Measurements from ENCODE around the gene EIF2D. TPM values are rescaled to one million over a fixed set of nuclear protein-coding genes. Genes with fewer than 3 reads are reported as not detected.

EIF2D gene
- total RNA-seq, 4 donors from 2014 or later, result 40.3 to 50.0 (median 47.9) TPM

DNA sequence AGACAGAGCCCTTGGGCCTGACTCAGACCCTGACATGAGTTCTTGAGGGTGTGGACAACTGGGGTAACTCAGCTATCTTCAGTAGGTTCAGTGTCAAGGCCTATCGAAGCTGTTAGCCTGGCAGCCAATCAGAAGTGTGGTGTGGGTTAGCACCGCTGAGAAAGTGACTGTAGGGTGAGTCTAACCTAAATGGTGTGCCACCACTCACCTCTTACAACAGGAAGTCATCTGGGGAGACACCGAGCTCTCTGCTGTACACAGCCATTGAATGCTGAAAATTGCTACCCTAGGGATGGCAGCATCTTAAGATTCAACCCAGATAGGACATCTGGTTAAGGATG lies 60.3 kb downstream of the EIF2D start:
- Histone ChIP-seq H3K4me1 (peaks cover 19 to 37% (median 30%) of the 10 kb centered on the region in 4 donors), H3K27ac (replicated peaks in 1 of 4) (no peak overlapping the region), H3K36me3 (no peaks in the 10 kb centered on the region), H3K9me3 (no peaks in the 10 kb centered on the region), H3K27me3 (no peaks in the 10 kb centered on the region), H3K4me3 (no peak overlapping the region)
- no peak for DNase-seq (ENCODE audit: extremely low spot score)
- TF ChIP-seq EP300 (IDR thresholded peaks at IDR 0.05) (no peak), POLR2A (IDR thresholded peaks at IDR 0.05; ENCODE audit: low read depth) (no peak), POLR2AphosphoS5 (IDR thresholded peaks at IDR 0.05) (no peak)
- TF ChIP-seq, protein P1, sequence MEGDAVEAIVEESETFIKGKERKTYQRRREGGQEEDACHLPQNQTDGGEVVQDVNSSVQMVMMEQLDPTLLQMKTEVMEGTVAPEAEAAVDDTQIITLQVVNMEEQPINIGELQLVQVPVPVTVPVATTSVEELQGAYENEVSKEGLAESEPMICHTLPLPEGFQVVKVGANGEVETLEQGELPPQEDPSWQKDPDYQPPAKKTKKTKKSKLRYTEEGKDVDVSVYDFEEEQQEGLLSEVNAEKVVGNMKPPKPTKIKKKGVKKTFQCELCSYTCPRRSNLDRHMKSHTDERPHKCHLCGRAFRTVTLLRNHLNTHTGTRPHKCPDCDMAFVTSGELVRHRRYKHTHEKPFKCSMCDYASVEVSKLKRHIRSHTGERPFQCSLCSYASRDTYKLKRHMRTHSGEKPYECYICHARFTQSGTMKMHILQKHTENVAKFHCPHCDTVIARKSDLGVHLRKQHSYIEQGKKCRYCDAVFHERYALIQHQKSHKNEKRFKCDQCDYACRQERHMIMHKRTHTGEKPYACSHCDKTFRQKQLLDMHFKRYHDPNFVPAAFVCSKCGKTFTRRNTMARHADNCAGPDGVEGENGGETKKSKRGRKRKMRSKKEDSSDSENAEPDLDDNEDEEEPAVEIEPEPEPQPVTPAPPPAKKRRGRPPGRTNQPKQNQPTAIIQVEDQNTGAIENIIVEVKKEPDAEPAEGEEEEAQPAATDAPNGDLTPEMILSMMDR (IDR thresholded peaks at IDR 0.05), result no peak
- WGBS, result 89% methylated on average over 3 of the region's 3 CpGs
- intact Hi-C loops (cut with DNase I), result no loop called here

DNA sequence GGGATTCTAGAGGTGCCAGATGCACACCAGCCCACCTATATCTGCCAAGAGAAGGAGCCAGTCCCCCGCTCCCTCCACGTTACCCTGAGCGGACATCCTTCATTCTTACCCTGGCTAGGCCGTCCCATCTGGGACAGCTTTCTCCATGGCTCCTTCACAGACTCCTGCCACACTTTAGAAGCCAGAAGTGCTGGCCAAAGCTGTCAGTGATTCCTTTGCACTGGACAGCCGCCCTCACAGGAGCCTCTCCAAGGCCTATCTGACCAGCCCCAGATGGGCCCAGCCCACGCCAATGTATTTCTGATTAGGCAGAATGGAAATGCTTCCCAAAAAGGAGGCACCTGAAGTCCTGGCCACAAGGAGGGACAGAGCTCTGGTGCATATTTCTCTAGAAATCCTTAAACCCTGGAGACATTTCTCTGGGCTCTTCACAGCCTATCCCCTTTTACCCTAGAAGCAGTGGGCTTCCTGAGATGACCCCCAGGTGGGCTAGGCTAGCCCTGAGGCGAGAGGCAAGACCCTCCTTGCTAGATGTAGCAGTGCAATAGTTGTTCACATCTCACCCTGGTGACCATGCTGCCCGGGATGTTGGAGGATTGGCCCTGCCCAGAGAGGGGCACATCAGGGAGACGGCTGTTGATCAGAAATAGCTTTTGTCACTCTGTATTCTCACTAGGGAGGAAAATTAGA lies 60.8 kb downstream of the EIF2D start:
- peaks cover 15 to 32% (median 25%) of the 10 kb centered on the region in 4 donors for H3K4me1 ChIP-seq
- no peak for DNase-seq (ENCODE audit: extremely low spot score)
- H3K36me3 ChIP-seq, result no peaks in the 10 kb centered on the region
- H3K27me3 ChIP-seq, result no peaks in the 10 kb centered on the region
- no peaks in the 10 kb centered on the region for H3K9me3 ChIP-seq
- no peak for TF ChIP-seq POLR2AphosphoS5 (IDR thresholded peaks at IDR 0.05)
- TF ChIP-seq, protein P1 (IDR thresholded peaks at IDR 0.05), result no peak
- TF ChIP-seq EP300 (IDR thresholded peaks at IDR 0.05), result no peak
- TF ChIP-seq POLR2A (IDR thresholded peaks at IDR 0.05; ENCODE audit: low read depth), result no peak
- WGBS, result 86% methylated on average over 9 of the region's 9 CpGs
- H3K27ac ChIP-seq (replicated peaks in 1 of 4), result peak overlapping the region in 1 of 4 donors; percentile 15
- H3K4me3 ChIP-seq, result no peak overlapping the region
- intact Hi-C loops (cut with DNase I), result no loop called here

DNA sequence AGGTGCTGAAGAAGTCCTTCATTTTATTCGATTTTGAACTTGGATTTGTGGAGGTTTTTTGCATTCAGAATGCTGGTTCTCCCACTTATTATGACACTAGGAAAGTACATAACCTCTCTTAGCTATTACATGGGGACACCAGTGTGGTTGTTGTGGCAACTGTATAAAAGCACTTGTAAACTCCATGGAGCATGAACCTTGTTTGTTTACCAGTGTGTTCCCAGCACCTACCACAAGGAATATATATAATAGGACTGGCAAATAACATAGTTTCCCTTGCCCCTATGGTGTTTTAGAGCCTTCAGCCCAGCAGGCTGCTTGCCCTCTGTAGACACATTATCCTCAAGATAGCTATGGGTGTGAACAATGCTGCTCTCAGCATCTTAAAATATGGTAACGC lies 61.8 kb downstream of the EIF2D start:
- H3K9me3 ChIP-seq, result no peaks in the 10 kb centered on the region
- H3K27me3 ChIP-seq, result no peaks in the 10 kb centered on the region
- DNase-seq (ENCODE audit: extremely low spot score), result no peak
- H3K27ac ChIP-seq (replicated peaks in 1 of 4), result no peak overlapping the region
- intact Hi-C loops (cut with DNase I), result no loop called here
- 92% methylated on average over 2 of the region's 2 CpGs for WGBS
- peaks cover 6 to 22% (median 15%) of the 10 kb centered on the region in 4 donors for H3K4me1 ChIP-seq
- TF ChIP-seq POLR2A (IDR thresholded peaks at IDR 0.05; ENCODE audit: low read depth), result no peak
- TF ChIP-seq EP300 (IDR thresholded peaks at IDR 0.05), result no peak
- TF ChIP-seq, protein P1 (IDR thresholded peaks at IDR 0.05), result no peak
- TF ChIP-seq POLR2AphosphoS5 (IDR thresholded peaks at IDR 0.05), result no peak
- no peaks in the 10 kb centered on the region for H3K36me3 ChIP-seq
- no peak overlapping the region for H3K4me3 ChIP-seq

DNA sequence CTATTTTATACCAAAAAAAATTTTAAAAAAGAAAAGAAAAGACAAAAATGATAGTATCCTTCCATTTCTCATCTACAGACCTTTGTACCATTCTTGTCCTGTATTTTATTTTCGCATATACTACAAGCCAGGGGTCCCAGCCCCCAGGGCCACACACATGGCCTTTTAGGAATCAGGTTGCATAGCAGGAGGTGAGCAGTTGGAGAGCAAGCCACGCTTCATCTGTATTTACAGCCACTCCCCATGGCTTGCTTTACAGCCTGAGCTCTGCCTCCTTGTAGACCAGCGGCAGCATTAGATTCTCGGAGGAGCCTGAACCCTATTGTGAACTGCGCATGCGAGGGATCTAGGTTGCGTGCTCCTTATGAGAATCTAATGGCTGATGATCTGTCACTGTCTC lies 65.2 kb downstream of the EIF2D start:
- 81% methylated on average over 7 of the region's 7 CpGs for WGBS
- DNase-seq (ENCODE audit: extremely low spot score), result no peak

More for the DNA sequence above, 65.2 kb downstream of the EIF2D start:
- TF ChIP-seq POLR2A (IDR thresholded peaks at IDR 0.05; ENCODE audit: low read depth) (no peak), EP300 (IDR thresholded peaks at IDR 0.05) (no peak), POLR2AphosphoS5 (IDR thresholded peaks at IDR 0.05) (no peak)
- TF ChIP-seq, protein P1 (IDR thresholded peaks at IDR 0.05), result no peak
- Histone ChIP-seq H3K36me3 (no peaks in the 10 kb centered on the region), H3K27ac (replicated peaks in 1 of 4) (no peak overlapping the region), H3K27me3 (no peaks in the 10 kb centered on the region), H3K9me3 (no peaks in the 10 kb centered on the region), H3K4me1 (peaks cover 0 to 11% (median 8%) of the 10 kb centered on the region in 4 donors), H3K4me3 (no peak overlapping the region)
- intact Hi-C loops (cut with DNase I), result no loop called here
